BLaER1 treated with 17β-estradiol and CSF1 and Interleukin-3, amounts not matched to agents 10 nM and 100 nM (cell line): ENCODE measurements around the gene CREBRF.

Source experiments
- H3K27ac ChIP-seq, 11 experiments: shearing (Covaris generic); formaldehyde crosslinking; 2 replicates each; pipeline ENCODE4 v1.8.1; 2022
- H3K27me3 ChIP-seq, 11 experiments: shearing (Covaris generic); formaldehyde crosslinking; 2 replicates each; pipeline ENCODE4 v1.8.1; 2022
- H3K36me3 ChIP-seq, 11 experiments: shearing (Covaris generic); formaldehyde crosslinking; 2 replicates each; pipeline ENCODE4 v1.8.1; 2022
- H3K4me1 ChIP-seq, 10 experiments: shearing (Covaris generic); formaldehyde crosslinking; 2 replicates each; pipeline ENCODE4 v1.8.1; 2022
- H3K4me2 ChIP-seq, 11 experiments: shearing (Covaris generic); formaldehyde crosslinking; 2 replicates each; pipeline ENCODE4 v1.8.1; 2022
- H3K4me3 ChIP-seq, 10 experiments: shearing (Covaris generic); formaldehyde crosslinking; 2 replicates each; pipeline ENCODE4 v1.8.1; 2022
- H3K9ac ChIP-seq, 11 experiments: shearing (Covaris generic); formaldehyde crosslinking; 2 replicates each; pipeline ENCODE4 v1.8.1; 2022
- H3K9me3 ChIP-seq, 11 experiments: shearing (Covaris generic); formaldehyde crosslinking; replicated peaks in 1 of 11; 2 replicates each; pipeline ENCODE4 v1.8.1; 2022
- H4K20me1 ChIP-seq, 11 experiments: shearing (Covaris generic); formaldehyde crosslinking; 2 replicates each; pipeline ENCODE4 v1.8.1; 2022
- Cebpa-rat ChIP-seq, 11 experiments: shearing (Covaris generic); IDR thresholded peaks; 2 replicates each; pipeline ENCODE4 v1.8.1; 2022

The CREBRF gene

DNA sequence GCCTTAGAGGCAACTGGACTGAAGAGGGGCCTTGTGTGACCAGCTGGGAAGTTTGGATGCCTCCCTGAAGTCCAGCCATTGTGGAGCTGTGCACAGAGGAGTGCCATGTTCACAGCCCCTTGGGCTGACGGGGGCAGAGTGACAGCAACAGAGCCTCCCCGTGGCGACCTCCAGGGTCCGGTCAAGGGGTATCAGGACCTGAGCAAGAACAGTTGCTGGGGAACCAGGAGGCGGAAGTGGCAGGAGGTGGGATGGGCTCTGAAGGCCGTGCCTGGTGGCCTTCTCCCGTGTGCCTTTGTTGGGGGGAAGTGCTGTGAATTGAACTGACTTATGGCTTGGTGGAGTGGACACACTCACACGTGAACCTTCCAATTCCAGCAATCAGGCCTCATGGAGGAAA lies 102.2 kb downstream of the CREBRF start:
- H3K4me3 ChIP-seq: no peak overlapping the region
- no peak overlapping the region for H3K9ac ChIP-seq
- no peaks in the 10 kb centered on the region for H3K27me3 ChIP-seq
- H3K27ac ChIP-seq: no peak overlapping the region
- TF ChIP-seq Cebpa-rat (IDR thresholded peaks at IDR 0.05): no peak
- 0 out of 20 replicates have a peak, but pooled peaks cover 0 to 10% (median 0%) of the 10 kb centered on the region in 10 experiments for H3K4me1 ChIP-seq
- H3K36me3 ChIP-seq: peaks cover 96 to 100% (median 99%) of the 10 kb centered on the region in 11 experiments
- no peaks in the 10 kb centered on the region for H3K9me3 ChIP-seq
- H3K4me2 ChIP-seq: no peak overlapping the region
- H4K20me1 ChIP-seq: peaks cover 0 to 7% (median 0%) of the 10 kb centered on the region in 11 experiments; a peak in 2 of 22 replicates

DNA sequence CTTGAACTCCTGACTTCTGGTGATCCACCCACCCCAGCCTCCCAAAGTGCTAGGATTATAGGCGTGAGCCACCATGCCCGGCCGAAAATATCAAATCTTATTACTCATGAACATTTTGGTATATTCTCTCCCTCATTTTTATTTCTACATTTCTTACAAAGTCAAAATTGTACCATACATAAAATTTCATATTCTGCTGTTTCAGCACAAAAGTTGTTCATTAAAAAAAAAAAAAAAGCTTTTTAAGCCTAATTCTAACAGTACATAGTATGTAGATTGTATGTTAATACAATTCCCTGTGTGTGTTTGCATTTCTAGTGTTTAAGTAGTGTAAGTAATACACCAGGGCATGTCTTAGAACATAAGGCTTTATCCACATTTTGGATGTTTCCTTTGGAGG lies 103.1 kb downstream of the CREBRF start:
- H3K9ac ChIP-seq: no peak overlapping the region
- TF ChIP-seq Cebpa-rat (IDR thresholded peaks at IDR 0.05): no peak

DNA sequence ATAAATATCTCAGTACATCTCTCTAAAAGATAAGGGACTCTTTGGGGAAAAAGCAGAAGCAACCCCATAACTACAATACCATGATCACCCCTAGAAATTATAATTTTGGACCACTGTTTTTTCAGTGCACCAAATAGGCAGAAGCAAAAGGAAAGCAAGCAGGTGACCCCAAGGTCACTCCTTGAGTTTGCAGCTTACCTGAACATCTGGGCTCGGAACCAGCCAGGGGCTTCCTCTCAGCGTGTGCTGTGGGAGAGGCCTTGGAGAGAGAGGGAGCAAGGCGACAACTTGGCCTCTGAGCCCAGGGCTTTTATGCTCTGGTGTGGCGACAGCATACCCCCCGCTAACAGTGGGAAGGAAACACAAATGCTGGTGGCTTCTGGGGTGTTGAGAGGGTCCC lies 105.0 kb downstream of the CREBRF start:
- H3K9ac ChIP-seq: no peak overlapping the region
- no peak for TF ChIP-seq Cebpa-rat (IDR thresholded peaks at IDR 0.05)
- H3K4me2 ChIP-seq: no peak overlapping the region
- no peak overlapping the region for H3K4me3 ChIP-seq
- H3K9me3 ChIP-seq: no peaks in the 10 kb centered on the region
- no peak overlapping the region for H3K27ac ChIP-seq
- H4K20me1 ChIP-seq: peaks cover 0 to 7% (median 0%) of the 10 kb centered on the region in 11 experiments; a peak in 1 of 22 replicates
- H3K27me3 ChIP-seq: no peaks in the 10 kb centered on the region
- peaks cover 87 to 97% (median 92%) of the 10 kb centered on the region in 11 experiments for H3K36me3 ChIP-seq
- 0 out of 20 replicates have a peak, but pooled peaks cover 0 to 5% (median 0%) of the 10 kb centered on the region in 10 experiments for H3K4me1 ChIP-seq

More for the DNA sequence above, 103.1 kb downstream of the CREBRF start:
- Histone ChIP-seq H3K4me2 (no peak overlapping the region), H4K20me1 (peaks cover 0 to 7% (median 0%) of the 10 kb centered on the region in 11 experiments; a peak in 1 of 22 replicates), H3K9me3 (no peaks in the 10 kb centered on the region), H3K4me1 (0 out of 20 replicates have a peak, but pooled peaks cover 0 to 10% (median 0%) of the 10 kb centered on the region in 10 experiments), H3K36me3 (peaks cover 97 to 100% (median 99%) of the 10 kb centered on the region in 11 experiments), H3K27me3 (no peaks in the 10 kb centered on the region), H3K27ac (no peak overlapping the region), H3K4me3 (no peak overlapping the region)

DNA sequence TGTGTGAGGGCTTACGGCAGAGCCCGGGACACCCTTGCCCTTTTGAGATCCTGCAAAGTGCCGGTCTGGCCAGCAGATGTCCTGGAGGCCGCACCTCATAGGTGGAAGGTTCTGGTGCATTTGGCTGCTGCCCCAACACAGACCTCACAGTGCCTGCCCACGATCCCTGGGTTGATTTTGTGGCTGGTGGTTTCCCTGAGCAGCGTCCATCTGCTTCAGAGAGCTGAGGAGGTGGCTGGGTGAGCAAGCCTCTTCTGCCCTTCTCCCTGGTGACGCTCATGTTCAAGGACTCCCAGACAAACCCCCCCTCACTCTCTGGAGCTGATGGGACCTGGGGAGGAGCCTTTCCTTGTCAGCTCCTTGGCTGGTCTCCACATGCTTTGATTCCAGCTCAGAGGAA lies 107.1 kb downstream of the CREBRF start:
- peaks cover 0 to 7% (median 0%) of the 10 kb centered on the region in 11 experiments; a peak in 1 of 22 replicates for H4K20me1 ChIP-seq
- no peak overlapping the region; a peak in 1 of 22 replicates for H3K9ac ChIP-seq
- no peak overlapping the region for H3K4me3 ChIP-seq
- H3K27ac ChIP-seq: no peak overlapping the region
- no peaks in the 10 kb centered on the region for H3K27me3 ChIP-seq
- no peaks in the 10 kb centered on the region for H3K9me3 ChIP-seq
- peaks cover 67 to 76% (median 71%) of the 10 kb centered on the region in 11 experiments for H3K36me3 ChIP-seq
- H3K4me2 ChIP-seq: no peak overlapping the region
- no peak for TF ChIP-seq Cebpa-rat (IDR thresholded peaks at IDR 0.05)
- H3K4me1 ChIP-seq: no peaks in the 10 kb centered on the region

DNA sequence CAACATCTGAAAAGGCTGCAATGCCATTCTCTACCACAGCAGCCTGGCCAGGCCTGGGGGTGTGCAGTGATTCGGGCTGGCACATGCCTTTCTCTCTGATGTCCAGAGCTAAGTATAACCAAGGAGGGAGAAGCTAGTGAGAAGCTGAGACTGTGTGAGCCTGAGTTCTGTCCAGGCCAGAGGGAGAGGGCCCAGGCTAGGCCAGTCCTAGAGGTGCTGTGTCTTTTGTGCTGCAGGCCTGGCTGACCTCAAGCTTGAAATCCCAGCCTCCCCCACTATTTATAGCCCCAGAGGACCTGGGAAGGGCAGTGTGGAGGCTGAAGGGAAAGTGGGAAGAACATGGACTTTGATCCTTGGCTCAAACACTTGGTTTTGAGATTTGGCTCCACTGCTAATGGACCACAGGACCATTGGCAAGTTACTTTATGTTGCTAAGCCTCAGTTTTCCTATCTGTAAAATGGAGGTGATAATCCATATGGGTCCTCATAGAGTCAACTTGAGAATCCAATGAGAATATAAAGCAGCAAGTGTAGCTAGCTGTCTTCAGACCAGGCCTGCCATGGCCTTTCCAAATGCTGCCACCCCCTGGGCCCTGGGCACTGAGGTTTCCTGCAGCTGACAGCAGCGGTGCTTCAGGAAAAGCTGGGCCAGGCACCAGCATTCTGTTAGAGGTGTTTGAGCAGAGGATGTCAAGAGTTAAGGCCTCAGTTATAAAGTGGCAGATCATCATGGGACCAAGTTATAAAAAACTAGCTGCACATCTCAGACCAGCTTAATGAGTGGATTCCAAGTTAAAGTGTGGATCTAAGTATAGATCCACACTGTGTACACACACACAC lies 109.2 kb downstream of the CREBRF start:
- H3K9ac ChIP-seq: no peak overlapping the region
- no peak for TF ChIP-seq Cebpa-rat (IDR thresholded peaks at IDR 0.05)
- H4K20me1 ChIP-seq: peaks cover 0 to 7% (median 0%) of the 10 kb centered on the region in 11 experiments; a peak in 1 of 22 replicates

DNA sequence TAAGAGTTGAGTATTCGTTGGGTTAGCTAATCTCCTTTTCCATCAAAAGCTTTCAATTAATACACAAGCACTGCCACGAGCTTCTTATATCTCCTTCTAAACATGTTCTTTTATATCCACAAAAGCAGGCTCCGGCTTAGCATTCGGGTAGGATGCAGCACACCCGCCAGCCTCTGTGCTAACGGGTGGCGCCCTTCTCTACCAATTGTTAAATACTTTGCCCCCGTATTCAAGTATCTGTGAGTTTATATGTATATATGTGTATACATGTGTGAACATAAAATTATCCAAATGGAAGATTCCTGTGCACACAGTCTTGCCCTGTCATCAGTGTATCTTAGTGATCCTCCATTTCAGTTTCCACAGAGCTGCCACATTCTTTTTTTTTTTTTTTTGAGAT lies 116.0 kb downstream of the CREBRF start:
- no peaks in the 10 kb centered on the region for H3K4me1 ChIP-seq
- TF ChIP-seq Cebpa-rat (IDR thresholded peaks at IDR 0.05): no peak

More for the DNA sequence above, 109.2 kb downstream of the CREBRF start:
- no peaks in the 10 kb centered on the region for H3K4me1 ChIP-seq
- no peak overlapping the region for H3K4me3 ChIP-seq
- H3K4me2 ChIP-seq: no peak overlapping the region
- no peaks in the 10 kb centered on the region for H3K9me3 ChIP-seq
- no peak overlapping the region for H3K27ac ChIP-seq
- peaks cover 45 to 55% (median 50%) of the 10 kb centered on the region in 11 experiments for H3K36me3 ChIP-seq
- no peaks in the 10 kb centered on the region for H3K27me3 ChIP-seq

DNA sequence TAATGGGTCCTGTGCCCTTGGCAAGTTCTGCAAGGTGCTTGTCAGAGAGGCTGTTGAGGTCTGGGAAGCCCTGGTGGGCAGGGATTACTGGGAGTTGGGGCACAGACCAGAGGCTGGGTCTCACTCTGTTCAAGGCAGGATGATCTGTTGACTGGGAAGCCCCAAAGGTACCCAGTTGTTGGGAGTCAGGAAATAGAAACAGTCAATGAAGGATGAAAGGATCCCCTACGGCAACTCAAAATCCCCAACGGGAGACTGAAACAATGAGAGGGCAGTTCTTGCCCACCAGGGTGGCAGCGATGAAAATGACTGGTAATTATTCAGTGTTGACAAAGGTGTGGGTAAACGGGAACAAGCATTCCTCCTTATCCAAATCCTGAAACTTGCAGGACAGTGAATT lies 119.4 kb downstream of the CREBRF start:
- H3K27ac ChIP-seq: no peak overlapping the region
- no peak for TF ChIP-seq Cebpa-rat (IDR thresholded peaks at IDR 0.05)
- peaks cover 0 to 10% (median 5%) of the 10 kb centered on the region in 11 experiments; a peak in 11 of 22 replicates for H3K9me3 ChIP-seq
- H4K20me1 ChIP-seq: no peaks in the 10 kb centered on the region
- H3K9ac ChIP-seq: no peak overlapping the region
- H3K36me3 ChIP-seq: no peaks in the 10 kb centered on the region
- no peaks in the 10 kb centered on the region for H3K4me1 ChIP-seq
- H3K27me3 ChIP-seq: no peaks in the 10 kb centered on the region
- no peak overlapping the region for H3K4me3 ChIP-seq
- no peak overlapping the region for H3K4me2 ChIP-seq

More for the DNA sequence above, 116.0 kb downstream of the CREBRF start:
- no peaks in the 10 kb centered on the region for H3K36me3 ChIP-seq
- H3K9ac ChIP-seq: no peak overlapping the region
- no peak overlapping the region for H3K4me3 ChIP-seq
- H3K27me3 ChIP-seq: no peaks in the 10 kb centered on the region
- no peak overlapping the region for H3K27ac ChIP-seq
- no peaks in the 10 kb centered on the region for H4K20me1 ChIP-seq
- H3K9me3 ChIP-seq: 0 out of 22 replicates have a peak, but pooled peaks cover 0 to 3% (median 0%) of the 10 kb centered on the region in 11 experiments
- no peak overlapping the region for H3K4me2 ChIP-seq

DNA sequence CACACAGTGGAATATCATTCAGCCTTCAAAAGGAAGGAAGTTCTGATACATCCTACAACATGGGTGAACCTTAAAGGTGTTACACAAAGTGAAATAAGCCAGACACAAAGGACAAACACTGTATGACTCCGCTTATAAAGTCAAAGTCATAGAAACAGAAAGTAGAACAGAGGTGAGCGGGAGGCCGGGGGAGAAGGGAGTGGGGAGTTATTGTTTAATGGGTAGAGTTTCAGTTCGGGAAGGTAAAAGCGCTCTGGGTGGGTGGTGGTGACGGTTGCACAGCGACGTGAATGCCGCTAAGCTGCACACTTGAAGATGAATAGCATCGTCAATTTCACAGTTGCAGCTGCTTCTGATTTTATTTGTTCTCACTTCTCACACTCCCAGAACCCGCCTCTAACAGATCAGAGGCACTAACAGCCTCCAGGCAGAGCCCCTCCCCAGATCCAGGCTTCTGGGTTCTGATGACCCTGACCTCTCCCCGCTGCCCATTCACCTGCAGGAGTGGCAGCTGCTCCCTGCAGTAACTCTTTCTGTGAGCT lies 122.3 kb downstream of the CREBRF start:
- no peaks in the 10 kb centered on the region for H3K4me1 ChIP-seq
- no peak overlapping the region for H3K4me3 ChIP-seq
- H3K27me3 ChIP-seq: no peaks in the 10 kb centered on the region
- H3K4me2 ChIP-seq: no peak overlapping the region
- H4K20me1 ChIP-seq: no peaks in the 10 kb centered on the region
- H3K27ac ChIP-seq: no peak overlapping the region
- H3K9ac ChIP-seq: no peak overlapping the region
- TF ChIP-seq Cebpa-rat (IDR thresholded peaks at IDR 0.05): no peak
- no peaks in the 10 kb centered on the region for H3K36me3 ChIP-seq
- H3K9me3 ChIP-seq: peaks cover 0 to 13% (median 9%) of the 10 kb centered on the region in 11 experiments; a peak in 12 of 22 replicates

DNA sequence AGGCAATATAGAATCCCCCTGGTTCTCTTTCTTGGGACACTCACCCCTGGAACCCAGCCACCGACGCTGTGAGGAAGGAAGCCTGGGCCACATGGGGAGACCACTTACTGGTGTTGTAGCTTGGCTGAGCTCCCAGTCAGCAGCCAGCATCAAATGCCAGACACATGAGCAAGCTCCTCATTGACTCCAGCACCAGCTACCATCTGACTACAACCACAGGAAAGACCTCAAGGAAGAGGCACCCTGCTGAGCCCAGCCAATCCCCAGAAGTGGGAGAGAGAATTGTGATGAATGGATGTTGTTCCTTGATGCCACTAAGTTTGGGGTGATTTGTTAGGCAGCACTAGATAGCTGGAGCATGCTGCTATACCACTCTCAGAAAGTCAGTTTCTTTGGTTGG lies 124.2 kb downstream of the CREBRF start:
- Histone ChIP-seq H3K4me3 (no peak overlapping the region), H3K4me1 (no peaks in the 10 kb centered on the region)
- no peak for TF ChIP-seq Cebpa-rat (IDR thresholded peaks at IDR 0.05)

More for the DNA sequence above, 124.2 kb downstream of the CREBRF start:
- Histone ChIP-seq H3K9me3 (peaks cover 0 to 13% (median 9%) of the 10 kb centered on the region in 11 experiments; a peak in 12 of 22 replicates), H3K36me3 (no peaks in the 10 kb centered on the region), H3K27me3 (no peaks in the 10 kb centered on the region), H3K4me2 (no peak overlapping the region), H3K9ac (no peak overlapping the region), H3K27ac (no peak overlapping the region), H4K20me1 (no peaks in the 10 kb centered on the region)
